ENCODE measurements around the gene CD163. TPM values are rescaled to one million over a fixed set of nuclear protein-coding genes. Genes with fewer than 3 reads are reported as not detected.
"Not testable (repeated sequence)": the region's sequence is repeated elsewhere in the genome, so short reads cannot be mapped to it uniquely, and the experiment has no call there.

Gene CD163
- total and polyA plus RNA-seq, 2 experiments from 2014 or later = not detected

DNA sequence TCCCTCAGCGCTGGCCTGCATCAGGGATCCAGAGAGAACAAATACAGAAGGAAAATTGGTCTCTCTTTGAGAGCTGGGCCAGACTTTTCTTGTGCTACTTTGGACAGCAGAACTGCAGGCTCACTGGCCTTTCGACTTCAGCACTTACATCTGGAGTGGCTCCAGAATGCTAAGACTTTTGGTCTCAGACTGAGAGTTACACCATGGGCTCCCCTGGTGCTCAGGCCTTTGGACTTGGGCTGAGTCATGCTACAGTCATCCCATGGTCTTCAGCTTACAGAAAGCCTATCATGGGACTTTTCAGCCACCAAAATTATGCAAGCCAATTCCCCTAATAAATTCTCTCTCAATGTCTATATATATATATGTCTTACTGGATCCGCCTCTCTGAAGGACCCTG is 9.0 kb upstream of the CD163 start:
- Histone ChIP-seq H3K27me3 (replicated peaks; ENCODE audit: insufficient read depth) (no peaks in the 10 kb centered on the region), H3F3A (ENCODE audit: insufficient read depth) (peaks cover 17% of the 10 kb centered on the region), H3K36me3 (ENCODE audit: low read depth) (no peaks in the 10 kb centered on the region), H4K20me1 (ENCODE audit: insufficient read depth) (no peaks in the 10 kb centered on the region), H3K4me1 (ENCODE audit: insufficient read depth) (peaks cover 13% of the 10 kb centered on the region), H3K9ac (no peak overlapping the region), H3K9me2 (ENCODE audit: insufficient read depth) (no peaks in the 10 kb centered on the region), H3K79me2 (ENCODE audit: insufficient read depth) (no peaks in the 10 kb centered on the region), H3K4me2 (ENCODE audit: unreplicated experiment) (peak overlapping the region; percentile 15), H3K4me3 (no peak overlapping the region), H2AFZ (no peak overlapping the region), H3K9me3 (ENCODE audit: low read depth) (no peaks in the 10 kb centered on the region), H3K27ac (0 out of 2 replicates have a peak overlapping the region, but pooled peaks have one; percentile 20)
- in situ Hi-C loops (cut with MboI) = no loop called here
- WGBS, 2 experiments (ENCODE audit: low coverage in 1 of 2, low lambda C conversion rate in 2 of 2, missing lambda C conversion rate in 2 of 2) = 32% methylated on average over 3 of the region's 3 CpGs
- DNase-seq = peak; percentile 99
- TF ChIP-seq EZH2phosphoT487 (IDR thresholded peaks at IDR 0.05; ENCODE audit: insufficient read depth, low read depth) (no peak), EZH2 (IDR thresholded peaks at IDR 0.05; ENCODE audit: insufficient read depth, poor library complexity, severe bottlenecking) (no peak)

DNA sequence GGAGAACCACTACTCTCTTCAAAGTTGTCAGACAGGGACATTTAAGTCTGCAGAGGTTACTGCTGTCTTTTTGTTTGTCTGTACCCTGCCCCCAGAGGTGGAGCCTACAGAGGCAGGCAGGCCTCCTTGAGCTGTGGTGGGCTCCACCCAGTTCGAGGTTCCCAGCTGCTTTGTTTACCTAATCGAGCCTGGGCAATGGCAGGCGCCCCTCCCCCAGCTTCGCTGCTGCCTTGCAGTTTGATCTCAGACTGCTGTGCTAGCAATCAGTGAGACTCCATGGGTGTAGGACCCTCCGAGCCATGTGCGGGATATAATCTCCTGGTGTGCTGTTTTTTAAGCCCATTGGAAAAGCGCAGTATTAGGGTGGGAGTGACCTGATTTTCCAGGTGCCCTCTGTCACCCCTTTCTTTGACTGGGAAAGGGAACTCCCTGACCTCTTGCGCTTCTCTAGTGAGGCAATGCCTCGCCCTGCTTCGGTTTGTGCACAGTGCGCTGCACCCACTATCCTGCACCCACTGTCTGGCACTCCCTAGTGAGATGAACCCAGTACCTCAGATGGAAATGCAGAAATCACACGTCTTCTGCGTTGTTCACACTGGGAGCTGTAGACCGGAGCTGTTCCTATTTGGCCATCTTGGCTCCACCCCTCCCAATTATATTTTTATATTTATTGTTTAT is 6.4 kb upstream of the CD163 start:
- H3K79me2 ChIP-seq (ENCODE audit: insufficient read depth); H3K9me3 ChIP-seq (ENCODE audit: low read depth); DNase-seq; H3K4me2 ChIP-seq (ENCODE audit: unreplicated experiment); H3K9ac ChIP-seq; H3K27ac ChIP-seq; H3K4me3 ChIP-seq; H3K36me3 ChIP-seq (ENCODE audit: low read depth); in situ Hi-C loops (cut with MboI); H3K9me2 ChIP-seq (ENCODE audit: insufficient read depth); H3K27me3 ChIP-seq (replicated peaks; ENCODE audit: insufficient read depth); H4K20me1 ChIP-seq (ENCODE audit: insufficient read depth); H2AFZ ChIP-seq: not testable (repeated sequence)
- Histone ChIP-seq H3K4me1 (ENCODE audit: insufficient read depth) (peaks cover 13% of the 10 kb centered on the region), H3F3A (ENCODE audit: insufficient read depth) (peaks cover 17% of the 10 kb centered on the region)
- 72% methylated on average over 14 of the region's 14 CpGs for WGBS, 2 experiments (ENCODE audit: low coverage in 1 of 2, low lambda C conversion rate in 2 of 2, missing lambda C conversion rate in 2 of 2)

DNA sequence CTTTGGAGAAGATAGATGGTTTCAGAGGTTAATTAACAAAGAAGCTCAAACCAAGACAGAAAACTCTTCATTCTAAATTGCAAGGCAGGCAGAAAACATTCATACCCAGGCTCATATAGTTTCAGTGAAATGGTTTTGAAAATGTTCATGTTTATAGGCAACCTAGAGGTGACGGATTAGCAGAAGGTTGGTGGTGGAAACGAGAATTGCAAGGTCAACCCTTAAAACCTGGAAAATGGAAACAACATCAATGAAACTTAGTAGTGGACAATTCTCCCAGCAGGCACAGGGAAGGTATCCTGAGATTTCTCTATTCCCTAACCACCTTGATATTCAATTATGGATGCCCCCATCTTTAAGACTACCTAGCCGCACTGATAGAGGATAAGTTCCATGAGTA is 965 bp downstream of the CD163 start:
- Histone ChIP-seq H3K79me2 (ENCODE audit: insufficient read depth) (no peaks in the 10 kb centered on the region), H3K27ac (no peak overlapping the region), H3K9me3 (ENCODE audit: low read depth) (no peaks in the 10 kb centered on the region), H3F3A (ENCODE audit: insufficient read depth) (peaks cover 24% of the 10 kb centered on the region), H3K4me1 (ENCODE audit: insufficient read depth) (peaks cover 27% of the 10 kb centered on the region), H3K27me3 (replicated peaks; ENCODE audit: insufficient read depth) (no peaks in the 10 kb centered on the region), H3K9me2 (ENCODE audit: insufficient read depth) (no peaks in the 10 kb centered on the region), H3K4me2 (ENCODE audit: unreplicated experiment) (no peak overlapping the region), H3K9ac (no peak overlapping the region), H3K36me3 (ENCODE audit: low read depth) (no peaks in the 10 kb centered on the region), H4K20me1 (ENCODE audit: insufficient read depth) (no peaks in the 10 kb centered on the region), H2AFZ (no peak overlapping the region), H3K4me3 (no peak overlapping the region)
- TF ChIP-seq EZH2 (IDR thresholded peaks at IDR 0.05; ENCODE audit: insufficient read depth, poor library complexity, severe bottlenecking) (no peak), EZH2phosphoT487 (IDR thresholded peaks at IDR 0.05; ENCODE audit: insufficient read depth, low read depth) (no peak)
- 68 to 70% methylated on average over 3 of the region's 3 CpGs for WGBS, 2 experiments (ENCODE audit: low coverage in 1 of 2, low lambda C conversion rate in 2 of 2, missing lambda C conversion rate in 2 of 2)
- no peak for DNase-seq
- in situ Hi-C loops (cut with MboI) = no loop called here

DNA sequence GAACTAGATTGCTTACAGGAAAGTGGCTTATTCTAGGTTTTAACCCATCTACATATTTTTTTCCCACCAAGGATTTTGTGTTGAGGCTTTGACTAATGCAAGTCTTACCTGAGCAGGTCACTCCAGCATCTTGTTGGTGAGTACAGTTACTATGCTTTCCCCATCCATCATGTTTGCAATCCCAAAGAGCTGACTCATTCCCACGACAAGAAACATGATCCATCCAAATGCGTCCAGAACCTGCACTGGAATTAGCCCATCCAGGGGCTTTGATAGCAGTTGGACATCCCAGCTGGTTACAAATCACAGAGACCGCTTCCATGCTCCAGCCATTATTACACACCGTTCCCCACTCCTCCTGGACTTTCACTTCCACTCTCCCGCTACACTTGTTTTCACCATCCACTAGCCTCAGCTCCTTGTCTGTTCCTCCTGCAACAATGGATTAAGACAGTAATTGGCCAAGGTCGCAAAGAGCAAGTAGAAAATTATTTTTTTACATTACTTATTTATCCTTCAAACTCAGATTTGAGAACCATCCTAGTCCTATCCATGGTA is 2.5 kb downstream of the CD163 start:
- Histone ChIP-seq H3K4me2 (ENCODE audit: unreplicated experiment) (no peak overlapping the region), H3K79me2 (ENCODE audit: insufficient read depth) (no peaks in the 10 kb centered on the region), H3K9me3 (ENCODE audit: low read depth) (no peaks in the 10 kb centered on the region), H3K4me1 (ENCODE audit: insufficient read depth) (peaks cover 33% of the 10 kb centered on the region), H4K20me1 (ENCODE audit: insufficient read depth) (no peaks in the 10 kb centered on the region), H3F3A (ENCODE audit: insufficient read depth) (peaks cover 28% of the 10 kb centered on the region), H3K4me3 (no peak overlapping the region), H3K9me2 (ENCODE audit: insufficient read depth) (no peaks in the 10 kb centered on the region), H3K27me3 (replicated peaks; ENCODE audit: insufficient read depth) (no peaks in the 10 kb centered on the region), H3K36me3 (ENCODE audit: low read depth) (no peaks in the 10 kb centered on the region), H2AFZ (no peak overlapping the region), H3K27ac (no peak overlapping the region), H3K9ac (no peak overlapping the region)
- DNase-seq = no peak
- TF ChIP-seq EZH2phosphoT487 (IDR thresholded peaks at IDR 0.05; ENCODE audit: insufficient read depth, low read depth) = no peak
- no peak for TF ChIP-seq EZH2 (IDR thresholded peaks at IDR 0.05; ENCODE audit: insufficient read depth, poor library complexity, severe bottlenecking)
- 75 to 81% methylated on average over 6 of the region's 6 CpGs for WGBS, 2 experiments (ENCODE audit: low coverage in 1 of 2, low lambda C conversion rate in 2 of 2, missing lambda C conversion rate in 2 of 2)
- in situ Hi-C loops (cut with MboI) = no loop called here

Measured in GM23248 (cell line).